ENCODE measurements around the gene AGPAT3. TPM values are rescaled to one million over a fixed set of nuclear protein-coding genes. Genes with fewer than 3 reads are reported as not detected.

AGPAT3 gene
- polyA plus RNA-seq, 2 of the 4 experiments (the other 2 are of a cell fraction) = 18.2 to 20.3 TPM

DNA sequence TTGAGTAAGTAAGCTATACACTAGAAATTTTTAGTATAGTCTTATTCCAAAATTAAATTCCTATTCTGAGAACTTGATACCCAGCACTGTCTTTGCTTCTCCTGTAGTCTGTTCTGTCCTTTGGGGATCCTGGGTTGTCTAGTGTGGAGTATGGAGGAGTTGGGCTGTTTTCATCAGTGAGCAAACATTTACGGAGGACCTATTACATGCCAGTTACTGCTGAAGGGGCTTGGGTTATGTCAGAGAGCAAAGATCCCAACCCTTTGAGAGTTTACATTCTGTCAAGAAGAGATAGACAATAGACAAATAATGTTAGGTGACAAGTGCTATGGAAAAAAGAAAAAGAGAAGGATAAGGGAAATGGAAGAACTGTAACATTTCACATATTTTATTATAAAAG, 156.0 kb downstream of the AGPAT3 start:
- Histone ChIP-seq H3K4me2 (no peak overlapping the region), H3K27ac (no peak overlapping the region), H3K4me1 (peaks cover 14% of the 10 kb centered on the region; the same call in 1 of the 3 replicates), H3K9me3 (no peaks in the 10 kb centered on the region), H3K4me3 (no peak overlapping the region)
- CTCF ChIA-PET = interaction anchor here (0.8 kb wide), 1 partner anchor 9 kb away, joined by 3 read pairs; no protein-coding TSS in a partner anchor
- 100% methylated on average over 1 of the region's 1 CpG for WGBS (ENCODE audit: missing lambda C conversion rate)
- no peak for FAIRE-seq
- DNase-seq (ENCODE audit: low read depth in 1 of 2, low spot score in 1 of 2) = no peak
- TF ChIP-seq CHD2 (IDR thresholded peaks at IDR 0.05; ENCODE audit: low read length, partially characterized antibody) (no peak), KDM1A (IDR thresholded peaks at IDR 0.05; ENCODE audit: low read depth) (no peak)
- ATAC-seq = no peak
- POLR2A ChIA-PET = interaction anchor here (0.9 kb wide), 1 partner anchor 9 kb away, joined by 6 read pairs; the partner anchor contains the start of gene TRAPPC10

GRCh38 chr21:44024257-44024656, 159.2 kb downstream of the AGPAT3 start:
- ChIA-PET CTCF (no interaction called here), POLR2A (no interaction called here)
- ATAC-seq (no peak), FAIRE-seq (no peak), DNase-seq (ENCODE audit: low read depth in 1 of 2, low spot score in 1 of 2) (no peak)
- WGBS (ENCODE audit: missing lambda C conversion rate) = 80% methylated on average over 1 of the region's 1 CpG
- Histone ChIP-seq H3K4me2 (no peak overlapping the region), H3K4me3 (no peak overlapping the region), H3K4me1 (peaks cover 14% of the 10 kb centered on the region; the same call in 1 of the 3 replicates), H3K27ac (no peak overlapping the region), H3K9me3 (no peaks in the 10 kb centered on the region)
- no peak for TF ChIP-seq HMGXB4 (CRISPR knock-in tag; IDR thresholded peaks at IDR 0.05; ENCODE audit: borderline replicate concordance)
- TF ChIP-seq EHF (CRISPR knock-in tag; IDR thresholded peaks at IDR 0.05) = no peak
- TF ChIP-seq NR3C1 (IDR thresholded peaks at IDR 0.05) = no peak
- TF ChIP-seq NPAS2 (CRISPR knock-in tag; IDR thresholded peaks at IDR 0.05; ENCODE audit: borderline replicate concordance) = no peak
- no peak for TF ChIP-seq HES2 (IDR thresholded peaks at IDR 0.05)
- no peak for TF ChIP-seq SMC3 (IDR thresholded peaks at IDR 0.05)
- no peak for TF ChIP-seq REST (IDR thresholded peaks at IDR 0.05)
- no peak for TF ChIP-seq CBX2 (IDR thresholded peaks at IDR 0.05; ENCODE audit: borderline replicate concordance, low read depth)
- TF ChIP-seq, protein P1, sequence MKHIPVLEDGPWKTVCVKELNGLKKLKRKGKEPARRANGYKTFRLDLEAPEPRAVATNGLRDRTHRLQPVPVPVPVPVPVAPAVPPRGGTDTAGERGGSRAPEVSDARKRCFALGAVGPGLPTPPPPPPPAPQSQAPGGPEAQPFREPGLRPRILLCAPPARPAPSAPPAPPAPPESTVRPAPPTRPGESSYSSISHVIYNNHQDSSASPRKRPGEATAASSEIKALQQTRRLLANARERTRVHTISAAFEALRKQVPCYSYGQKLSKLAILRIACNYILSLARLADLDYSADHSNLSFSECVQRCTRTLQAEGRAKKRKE (CRISPR knock-in tag; IDR thresholded peaks at IDR 0.05; ENCODE audit: low read depth) = no peak
- no peak for TF ChIP-seq POLR2A (IDR thresholded peaks at IDR 0.05; ENCODE audit: low read length)
- TF ChIP-seq ZNF302 (CRISPR knock-in tag; IDR thresholded peaks at IDR 0.05) = no peak
- TF ChIP-seq CEBPB (IDR thresholded peaks at IDR 0.05) = no peak
- TF ChIP-seq MAX (IDR thresholded peaks at IDR 0.05) = no peak
- TF ChIP-seq MAZ (IDR thresholded peaks at IDR 0.05; ENCODE audit: borderline replicate concordance, low read depth, low read length) = no peak

DNA sequence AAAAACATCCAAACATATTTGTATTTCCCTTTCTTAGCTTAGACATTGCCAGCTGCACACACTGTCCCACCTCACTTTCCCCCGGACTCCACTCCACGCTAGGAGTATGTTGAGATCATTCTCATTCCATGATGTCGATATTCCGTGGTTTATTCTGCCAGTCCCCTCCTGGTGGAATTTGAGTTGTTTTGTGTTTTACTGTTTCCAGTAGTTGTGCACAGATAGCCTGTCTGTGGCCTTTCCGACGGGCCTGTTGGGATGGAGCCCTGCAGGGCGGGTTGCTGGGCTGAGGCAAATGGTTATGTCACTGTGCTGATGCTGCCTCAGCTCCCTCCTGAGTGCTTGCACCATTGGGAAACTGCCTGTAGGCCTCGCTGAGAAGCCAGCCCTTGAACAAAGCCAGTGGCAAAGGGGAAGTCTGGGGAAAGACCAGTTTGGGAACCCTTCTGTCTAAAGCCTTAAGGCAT, 159.9 kb downstream of the AGPAT3 start:
- no peak for DNase-seq (ENCODE audit: low read depth in 1 of 2, low spot score in 1 of 2)
- no peak for ATAC-seq
- POLR2A ChIA-PET = no interaction called here
- FAIRE-seq = no peak
- Histone ChIP-seq H3K9me3 (no peaks in the 10 kb centered on the region), H3K4me2 (no peak overlapping the region), H3K4me1 (peaks cover 14% of the 10 kb centered on the region; the same call in 1 of the 3 replicates), H3K27ac (no peak overlapping the region), H3K4me3 (no peak overlapping the region)
- TF ChIP-seq CHD2 (IDR thresholded peaks at IDR 0.05; ENCODE audit: low read length, partially characterized antibody) = no peak
- TF ChIP-seq FOXS1 (CRISPR knock-in tag; IDR thresholded peaks at IDR 0.05) = no peak
- no peak for TF ChIP-seq JUNB (IDR thresholded peaks at IDR 0.05)
- TF ChIP-seq CBX2 (IDR thresholded peaks at IDR 0.05; ENCODE audit: borderline replicate concordance, low read depth) = no peak
- no peak for TF ChIP-seq ZFP36 (IDR thresholded peaks at IDR 0.05; ENCODE audit: borderline replicate concordance, partially characterized antibody)
- TF ChIP-seq MAX (IDR thresholded peaks at IDR 0.05) = no peak
- no peak for TF ChIP-seq EHMT2 (IDR thresholded peaks at IDR 0.05; ENCODE audit: low read depth)
- 89% methylated on average over 8 of the region's 8 CpGs for WGBS (ENCODE audit: missing lambda C conversion rate)
- CTCF ChIA-PET = no interaction called here
